MM.1S (cell line): Measurements from ENCODE around the gene PARD3.

Source experiments
- EZH2phosphoT487 ChIP-seq: fragments of 300-600 bp; sonication (generic); IDR thresholded peaks from 2 replicates; pipeline ENCODE4 v1.6.1; 2018; ENCODE audit warnings: antibody characterized with exemption, low read length
- TF ChIP-seq, protein P1 (sequence below): fragments of 300-600 bp; sonication (generic); IDR thresholded peaks from 2 replicates; pipeline ENCODE4 v1.5.1; 2016; ENCODE audit warnings: antibody characterized with exemption, low read length, mixed read lengths

DNA sequence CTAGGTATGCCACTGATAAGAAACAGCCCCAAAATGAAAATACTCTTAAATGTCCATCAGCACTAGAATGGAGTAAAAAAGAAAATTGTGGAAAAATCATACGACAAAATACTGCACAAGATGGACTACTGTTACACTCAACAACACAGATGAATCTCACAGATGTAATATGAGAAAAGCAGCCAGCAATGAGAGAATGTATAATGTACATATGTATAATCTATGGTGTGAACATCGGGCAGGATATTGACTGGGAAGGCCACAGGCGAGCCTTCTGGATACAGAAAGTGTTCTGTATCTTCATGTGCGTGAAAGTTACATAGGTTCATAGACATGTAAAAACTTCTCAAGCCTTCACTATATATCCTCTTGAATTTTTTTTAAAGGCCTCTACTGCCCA lies 212.6 kb downstream of the PARD3 start:
- TF ChIP-seq, protein P1, sequence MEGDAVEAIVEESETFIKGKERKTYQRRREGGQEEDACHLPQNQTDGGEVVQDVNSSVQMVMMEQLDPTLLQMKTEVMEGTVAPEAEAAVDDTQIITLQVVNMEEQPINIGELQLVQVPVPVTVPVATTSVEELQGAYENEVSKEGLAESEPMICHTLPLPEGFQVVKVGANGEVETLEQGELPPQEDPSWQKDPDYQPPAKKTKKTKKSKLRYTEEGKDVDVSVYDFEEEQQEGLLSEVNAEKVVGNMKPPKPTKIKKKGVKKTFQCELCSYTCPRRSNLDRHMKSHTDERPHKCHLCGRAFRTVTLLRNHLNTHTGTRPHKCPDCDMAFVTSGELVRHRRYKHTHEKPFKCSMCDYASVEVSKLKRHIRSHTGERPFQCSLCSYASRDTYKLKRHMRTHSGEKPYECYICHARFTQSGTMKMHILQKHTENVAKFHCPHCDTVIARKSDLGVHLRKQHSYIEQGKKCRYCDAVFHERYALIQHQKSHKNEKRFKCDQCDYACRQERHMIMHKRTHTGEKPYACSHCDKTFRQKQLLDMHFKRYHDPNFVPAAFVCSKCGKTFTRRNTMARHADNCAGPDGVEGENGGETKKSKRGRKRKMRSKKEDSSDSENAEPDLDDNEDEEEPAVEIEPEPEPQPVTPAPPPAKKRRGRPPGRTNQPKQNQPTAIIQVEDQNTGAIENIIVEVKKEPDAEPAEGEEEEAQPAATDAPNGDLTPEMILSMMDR = no peak
- TF ChIP-seq EZH2phosphoT487 = no peak
